ENCODE measurements around the gene CKS2. TPM values are rescaled to one million over a fixed set of nuclear protein-coding genes. Genes with fewer than 3 reads are reported as not detected.

Gene CKS2
- total RNA-seq, 1 donor from 2014 or later: 4.4 TPM

DNA sequence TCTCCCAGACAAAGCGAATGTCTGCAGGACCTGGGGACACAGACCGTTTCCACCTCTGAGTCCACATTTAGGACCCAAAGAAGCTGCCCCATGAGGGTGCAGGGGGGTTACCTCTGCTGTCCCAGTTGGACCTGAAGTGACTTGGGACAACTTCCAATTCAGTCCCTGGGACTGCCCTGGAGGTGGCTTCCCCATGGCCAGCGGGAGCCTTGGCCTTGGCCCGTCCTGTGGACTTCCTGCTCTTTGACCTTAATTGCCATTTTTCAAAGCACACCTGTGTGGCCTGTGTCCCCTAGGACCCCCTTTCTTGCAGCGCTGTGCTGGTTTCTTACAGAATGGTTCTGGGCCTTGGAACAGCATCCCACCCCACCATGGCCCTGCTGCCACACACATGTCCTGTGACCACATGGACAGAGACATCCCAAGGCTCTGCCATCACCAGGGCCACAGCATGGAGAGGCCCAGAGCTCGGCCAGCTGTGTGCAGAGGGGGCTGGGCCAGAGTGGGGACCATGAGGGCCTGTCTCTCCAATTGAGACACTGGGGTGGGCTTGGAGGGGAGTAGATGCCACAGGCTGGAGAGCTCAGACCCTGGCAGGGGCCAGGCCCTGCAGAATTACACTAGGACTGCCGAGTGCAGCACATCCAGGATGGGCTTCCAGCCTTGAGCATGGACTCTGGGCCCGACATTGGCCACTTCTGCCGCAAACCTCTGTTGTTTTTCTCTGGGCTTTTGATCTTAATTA, 53.1 kb downstream of the CKS2 start:
- DNase-seq (ENCODE audit: low spot score): peak; percentile 44
- ATAC-seq: peak; percentile 14

DNA sequence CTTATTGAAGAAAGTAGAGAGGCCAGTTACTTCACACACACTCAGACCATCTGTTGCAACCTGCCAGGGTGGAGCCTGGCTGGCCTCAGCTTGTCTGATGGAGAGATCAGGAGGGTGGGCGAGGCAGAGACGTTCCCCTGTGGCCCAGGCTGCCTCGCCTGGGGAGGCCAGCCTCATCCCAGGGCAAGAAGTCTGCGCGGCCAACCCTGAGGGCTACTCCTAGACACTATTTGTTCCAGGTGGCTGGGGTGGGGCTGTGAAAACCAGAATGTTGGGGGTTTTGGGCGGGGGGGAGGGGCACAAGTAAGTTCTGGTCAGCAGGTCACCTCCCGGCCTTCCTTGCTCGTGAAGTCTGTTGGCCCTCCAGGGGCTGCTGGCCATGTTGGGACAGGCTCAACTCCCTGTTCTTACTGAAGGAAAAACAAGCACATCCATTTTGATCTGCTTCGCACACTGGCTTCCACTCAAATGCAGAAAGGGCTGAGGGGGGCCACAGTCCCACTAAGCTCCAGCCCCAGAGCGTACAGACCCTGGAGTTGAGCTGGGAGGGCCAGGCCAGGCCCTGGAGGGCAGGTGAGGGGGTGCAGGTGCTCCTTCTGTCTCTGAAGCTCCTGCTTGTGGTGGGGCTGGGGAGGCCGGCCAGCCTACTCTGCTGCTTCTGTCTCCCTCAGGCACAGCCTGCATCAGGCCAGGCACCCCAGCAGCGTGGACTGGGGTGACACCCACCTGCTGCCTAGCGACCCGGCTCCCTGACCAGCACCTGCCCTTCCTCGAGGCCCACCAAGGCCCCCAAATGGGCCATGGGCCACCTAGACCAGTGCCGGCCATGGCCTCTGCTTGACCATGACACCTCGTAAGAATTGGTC, 53.9 kb downstream of the CKS2 start:
- DNase-seq (ENCODE audit: low spot score): peak; percentile 39
- ATAC-seq: peak; percentile 9

- DNase-seq (ENCODE audit: low spot score) (no peak), ATAC-seq (peak; percentile 9)
These were observed 54.5 kb downstream of the CKS2 start for GRCh38 chr9:89365532-89365912.

Other genes starting within 250 kb of the CKS2 start
- gene SHC3, start 132.4 kb upstream of the CKS2 start, total RNA-seq: 0.10 TPM
- gene SECISBP2, start 7.3 kb downstream of the CKS2 start, total RNA-seq: 19.1 TPM
- gene SEMA4D, start 186.9 kb downstream of the CKS2 start, total RNA-seq: 3.9 TPM

Measured in left lobe of liver (tissue), 2 donors.